DMS 273 (cell line): ENCODE measurements around the gene HUNK.
"Not testable (repeated sequence)": the region's sequence is repeated elsewhere in the genome, so short reads cannot be mapped to it uniquely, and the experiment has no call there.

Source experiments
- DNase-seq: peaks from one replicate; lab custom pipeline; 2025; ENCODE audit not compliant: unreplicated experiment; lab: John Stamatoyannopoulos, UW

The HUNK gene

GRCh38 chr21:31870472-31871193 lies 2.2 kb upstream of the HUNK start:
- peak; percentile 13 for DNase-seq

- not testable (repeated sequence) for DNase-seq
Measured at GRCh38 chr21:31871371-31871770, 1.4 kb upstream of the HUNK start.

- DNase-seq: no peak
Measured at GRCh38 chr21:31872072-31872451, 758 bp upstream of the HUNK start.

GRCh38 chr21:31873275-31873695 lies 465 bp downstream of the HUNK start:
- DNase-seq: peak; percentile 71

- DNase-seq: peak; percentile 87
Measured at GRCh38 chr21:31873696-31874599, 1.1 kb downstream of the HUNK start.

- peak; percentile 37 for DNase-seq
Measured at GRCh38 chr21:31874812-31875212, 2.0 kb downstream of the HUNK start.

GRCh38 chr21:31875496-31876015 lies 2.7 kb downstream of the HUNK start:
- DNase-seq: no peak

- DNase-seq: no peak
Measured at GRCh38 chr21:31877463-31877957, 4.7 kb downstream of the HUNK start.

GRCh38 chr21:31878831-31879230 lies 6.0 kb downstream of the HUNK start:
- no peak for DNase-seq

- no peak for DNase-seq
Measured at GRCh38 chr21:31879241-31879650, 6.4 kb downstream of the HUNK start.

- no peak for DNase-seq
Measured at GRCh38 chr21:31879911-31880310, 7.1 kb downstream of the HUNK start.

GRCh38 chr21:31880816-31881215 lies 8.0 kb downstream of the HUNK start:
- no peak for DNase-seq

GRCh38 chr21:31882711-31883110 lies 9.9 kb downstream of the HUNK start:
- DNase-seq: no peak

- DNase-seq: no peak
Measured at GRCh38 chr21:31885146-31885545, 12.3 kb downstream of the HUNK start.

GRCh38 chr21:31886915-31887314 lies 14.1 kb downstream of the HUNK start:
- DNase-seq: no peak

GRCh38 chr21:31887391-31887841 lies 14.6 kb downstream of the HUNK start:
- no peak for DNase-seq

- DNase-seq: peak; percentile 22
Measured at GRCh38 chr21:31888936-31889371, 16.1 kb downstream of the HUNK start.

GRCh38 chr21:31889460-31889859 lies 16.6 kb downstream of the HUNK start:
- no peak for DNase-seq

GRCh38 chr21:31892686-31893085 lies 19.9 kb downstream of the HUNK start:
- no peak for DNase-seq

GRCh38 chr21:31893851-31894415 lies 21.1 kb downstream of the HUNK start:
- no peak for DNase-seq

GRCh38 chr21:31894457-31894856 lies 21.6 kb downstream of the HUNK start:
- no peak for DNase-seq
